AG04449 (cell line): ENCODE data around the gene GPRASP2.
"Not testable (repeated sequence)": the region's sequence is repeated elsewhere in the genome, so short reads cannot be mapped to it uniquely, and the experiment has no call there.

Experiments
- CTCF ChIA-PET: fragments of 350-600 bp; formaldehyde crosslinking; extraction: SDS; loops from one replicate; lab custom pipeline; 2021; ENCODE audit warnings: antibody characterized with exemption; lab: Yijun Ruan, JAX
- POLR2A ChIA-PET: fragments of 400-600, 350-600 bp; formaldehyde crosslinking; extraction: SDS; loops from one replicate; lab custom pipeline; 2020; ENCODE audit warnings: antibody characterized with exemption, inconsistent platforms; lab: Yijun Ruan, JAX
- DNase-seq: peaks from one replicate; pipeline ENCODE4 v3.0.0-alpha.2; 2010; ENCODE audit warnings: low read depth, low spot score
- H3K4me3 ChIP-seq: 2 replicates; pipeline ENCODE4 v1.5.1; 2011; ENCODE audit warnings: low read depth, mild to moderate bottlenecking, control low read depth, low read length
- CTCF ChIP-seq: IDR thresholded peaks from one replicate; pipeline ENCODE4 v1.5.1; 2011; ENCODE audit warnings: mild to moderate bottlenecking, moderate library complexity, low read length, control low read depth, inconsistent platforms; ENCODE audit not compliant: insufficient read depth; ENCODE audit errors: missing control alignments

GPRASP2 gene

GRCh38 chrX:102712216-102712966, at the start of gene GPRASP2:
GPRASP2 (plus strand) TSS chrX:102712448; CDS start chrX:102714870, 2,422 bp downstream.
- ChIA-PET POLR2A (no interaction called here), CTCF (no interaction called here)
- no peak for DNase-seq
- peak within 1 kb of the TSS; percentile 69 for H3K4me3 ChIP-seq
- TF ChIP-seq CTCF = no peak

GRCh38 chrX:102663820-102664219, 48.4 kb upstream of the GPRASP2 start:
- DNase-seq, H3K4me3 ChIP-seq, POLR2A ChIA-PET, CTCF ChIA-PET: not testable (repeated sequence)

GRCh38 chrX:102667034-102667433, 45.2 kb upstream of the GPRASP2 start:
- CTCF ChIA-PET, H3K4me3 ChIP-seq, POLR2A ChIA-PET, DNase-seq: not testable (repeated sequence)

GRCh38 chrX:102669526-102669925, 42.7 kb upstream of the GPRASP2 start:
- no peak for DNase-seq
- H3K4me3 ChIP-seq = no peak overlapping the region
- ChIA-PET CTCF (interaction anchor here (1.4 kb wide), 1 partner anchor 9 kb away, joined by 3 read pairs; no protein-coding TSS in a partner anchor), POLR2A (no interaction called here)
- TF ChIP-seq CTCF = no peak

- no peak for TF ChIP-seq CTCF
- H3K4me3 ChIP-seq = no peak overlapping the region
- POLR2A ChIA-PET = interaction anchor here (0.7 kb wide), 1 partner anchor 1123 kb away, joined by 3 read pairs; the partner anchor contains the start of gene ARMCX1
- CTCF ChIA-PET = no interaction called here
- no peak for DNase-seq
These were observed 39.4 kb upstream of the GPRASP2 start for GRCh38 chrX:102672856-102673255.

GRCh38 chrX:102677479-102677878, 34.8 kb upstream of the GPRASP2 start:
- POLR2A ChIA-PET, DNase-seq, CTCF ChIA-PET, H3K4me3 ChIP-seq: not testable (repeated sequence)

- DNase-seq = no peak
- CTCF ChIA-PET = no interaction called here
- POLR2A ChIA-PET = no interaction called here
These were observed 27.3 kb upstream of the GPRASP2 start for GRCh38 chrX:102684772-102685520.

More at GRCh38 chrX:102684772-102685520, 27.3 kb upstream of the GPRASP2 start:
- H3K4me3 ChIP-seq = no peak overlapping the region
- no peak for TF ChIP-seq CTCF
